HUDEP-2 (cell line): ENCODE results near the gene ISOC1.
A peak's percentile ranks its signal among the peaks of the same experiment; 100 is the strongest.

ENCODE experiments used
- DNase-seq, 76 experiments: peaks; one replicate each; lab custom pipeline; 2025; ENCODE audit not compliant: unreplicated experiment in 76 of 76; lab: John Stamatoyannopoulos, UW

Gene ISOC1

GRCh38 chr5:129094087-129094923 lies at the start of gene ISOC1:
ISOC1 (plus strand) TSS chr5:129094749; CDS start chr5:129094767, 18 bp downstream.
- DNase-seq, result peak in 75 of 76 experiments; percentile 12 to 92 (median 82)

- DNase-seq, result no peak
Measured at GRCh38 chr5:129046151-129046550, 48.4 kb upstream of the ISOC1 start.

GRCh38 chr5:129048509-129048908 lies 46.0 kb upstream of the ISOC1 start:
- no peak for DNase-seq

GRCh38 chr5:129049126-129049799 lies 45.3 kb upstream of the ISOC1 start:
- no peak for DNase-seq

GRCh38 chr5:129051283-129051682 lies 43.3 kb upstream of the ISOC1 start:
- DNase-seq, result no peak

- no peak for DNase-seq
Measured at GRCh38 chr5:129053438-129053837, 41.1 kb upstream of the ISOC1 start.

GRCh38 chr5:129057329-129057728 lies 37.2 kb upstream of the ISOC1 start:
- DNase-seq, result no peak

GRCh38 chr5:129061849-129062248 lies 32.7 kb upstream of the ISOC1 start:
- no peak for DNase-seq

GRCh38 chr5:129063483-129064113 lies 31.0 kb upstream of the ISOC1 start:
- peak in 6 of 76 experiments; percentile 1 to 21 (median 3) for DNase-seq

- no peak for DNase-seq
Measured at GRCh38 chr5:129065721-129066120, 28.8 kb upstream of the ISOC1 start.

GRCh38 chr5:129067745-129068144 lies 26.8 kb upstream of the ISOC1 start:
- no peak for DNase-seq

GRCh38 chr5:129069292-129069691 lies 25.3 kb upstream of the ISOC1 start:
- no peak for DNase-seq

- DNase-seq, result no peak
Measured at GRCh38 chr5:129073111-129073510, 21.4 kb upstream of the ISOC1 start.

GRCh38 chr5:129074903-129075302 lies 19.6 kb upstream of the ISOC1 start:
- DNase-seq, result no peak

GRCh38 chr5:129077433-129078075 lies 17.0 kb upstream of the ISOC1 start:
- no peak for DNase-seq

GRCh38 chr5:129078247-129078646 lies 16.3 kb upstream of the ISOC1 start:
- DNase-seq, result no peak

GRCh38 chr5:129078660-129079059 lies 15.9 kb upstream of the ISOC1 start:
- DNase-seq, result no peak

GRCh38 chr5:129079496-129079895 lies 15.1 kb upstream of the ISOC1 start:
- no peak for DNase-seq

GRCh38 chr5:129080766-129081165 lies 13.8 kb upstream of the ISOC1 start:
- DNase-seq, result no peak

- peak in 20 of 76 experiments; percentile 4 to 66 (median 30) for DNase-seq
Measured at GRCh38 chr5:129082225-129083136, 12.1 kb upstream of the ISOC1 start.
